Activated CD8-positive, alpha-beta memory T cell treated with anti-CD3 and anti-CD28 coated beads, Interleukin-2, amount 50 U/mL, for 24 hours (primary cell): ENCODE data around the gene TTYH2.
"Not testable (repeated sequence)": the region's sequence is repeated elsewhere in the genome, so short reads cannot be mapped to it uniquely, and the experiment has no call there.

Experiments
- DNase-seq: peaks from one replicate; pipeline ENCODE4 v3.0.0-alpha.2; 2020; ENCODE audit errors: extremely low read depth

Gene TTYH2

GRCh38 chr17:74212913-74213791 lies at the start of gene TTYH2:
TTYH2 (plus strand) TSS chr17:74213571; CDS start chr17:74213588, 17 bp downstream.
- no peak for DNase-seq

GRCh38 chr17:74163836-74164235 lies 49.5 kb upstream of the TTYH2 start:
- no peak for DNase-seq

- DNase-seq, result no peak
Observed at GRCh38 chr17:74164446-74165045, 48.8 kb upstream of the TTYH2 start.

- DNase-seq, result no peak
Observed at GRCh38 chr17:74165797-74166365, 47.5 kb upstream of the TTYH2 start.

GRCh38 chr17:74170924-74171323 lies 42.4 kb upstream of the TTYH2 start:
- DNase-seq, result no peak

- no peak for DNase-seq
Observed at GRCh38 chr17:74172700-74173099, 40.7 kb upstream of the TTYH2 start.

- peak; percentile 9 for DNase-seq
Observed at GRCh38 chr17:74176546-74177001, 36.8 kb upstream of the TTYH2 start.

GRCh38 chr17:74177018-74177450 lies 36.3 kb upstream of the TTYH2 start:
- DNase-seq, result no peak

- DNase-seq, result no peak
Observed at GRCh38 chr17:74179576-74179975, 33.8 kb upstream of the TTYH2 start.

GRCh38 chr17:74180336-74180735 lies 33.0 kb upstream of the TTYH2 start:
- DNase-seq, result no peak

GRCh38 chr17:74181341-74181740 lies 32.0 kb upstream of the TTYH2 start:
- DNase-seq, result no peak

- no peak for DNase-seq
Observed at GRCh38 chr17:74182041-74182723, 31.2 kb upstream of the TTYH2 start.

GRCh38 chr17:74183411-74183810 lies 30.0 kb upstream of the TTYH2 start:
- no peak for DNase-seq

- DNase-seq, result no peak
Observed at GRCh38 chr17:74185571-74186185, 27.7 kb upstream of the TTYH2 start.

GRCh38 chr17:74186498-74186897 lies 26.9 kb upstream of the TTYH2 start:
- no peak for DNase-seq

GRCh38 chr17:74187761-74188160 lies 25.6 kb upstream of the TTYH2 start:
- no peak for DNase-seq

- not testable (repeated sequence) for DNase-seq
Observed at GRCh38 chr17:74188687-74189086, 24.7 kb upstream of the TTYH2 start.

GRCh38 chr17:74190154-74190553 lies 23.2 kb upstream of the TTYH2 start:
- no peak for DNase-seq

- DNase-seq, result no peak
Observed at GRCh38 chr17:74190807-74191406, 22.5 kb upstream of the TTYH2 start.

GRCh38 chr17:74192950-74193781 lies 20.2 kb upstream of the TTYH2 start:
- no peak for DNase-seq
